KMS-11 (cell line): ENCODE data around the gene ZNF446.

Experiments used
- H2AFZ ChIP-seq: fragments of 200-600 bp; sonication (generic); 2 replicates; pipeline ENCODE4 v1.6.1; 2016; ENCODE audit warnings: antibody characterized with exemption, mixed run types, low read depth
- H3K27ac ChIP-seq: fragments of 200-600 bp; sonication (generic); 2 replicates; pipeline ENCODE4 v1.6.1; 2016; ENCODE audit warnings: mild to moderate bottlenecking, mixed run types
- H3K27me3 ChIP-seq: fragments of 200-600 bp; sonication (generic); 2 replicates; pipeline ENCODE4 v1.6.1; 2017; ENCODE audit warnings: mild to moderate bottlenecking, low read depth, mixed run types, moderate library complexity; ENCODE audit not compliant: insufficient read depth
- H3K36me3 ChIP-seq: fragments of 200-600 bp; sonication (generic); 2 replicates; pipeline ENCODE4 v1.6.1; 2017; ENCODE audit warnings: mild to moderate bottlenecking, mixed run types; ENCODE audit not compliant: insufficient read depth
- H3K4me1 ChIP-seq: fragments of 200-600 bp; sonication (generic); 2 replicates; pipeline ENCODE4 v1.6.1; 2016; ENCODE audit warnings: mild to moderate bottlenecking, low read depth, mixed run types; ENCODE audit not compliant: poor library complexity, severe bottlenecking
- H3K4me2 ChIP-seq: fragments of 200-600 bp; sonication (generic); 2 replicates; pipeline ENCODE4 v1.7.0; 2016; ENCODE audit warnings: mild to moderate bottlenecking, mixed run types
- H3K4me3 ChIP-seq: fragments of 200-600 bp; sonication (generic); IDR thresholded peaks from 2 replicates; pipeline ENCODE4 v1.6.1; 2017; ENCODE audit warnings: low read depth, low read length, mixed read lengths; ENCODE audit not compliant: insufficient read depth
- H3K79me2 ChIP-seq: fragments of 200-600 bp; sonication (generic); 2 replicates; pipeline ENCODE4 v1.6.1; 2016; ENCODE audit warnings: low read depth, mixed run types; ENCODE audit not compliant: insufficient read depth
- H3K9ac ChIP-seq: fragments of 200-600 bp; sonication (generic); 2 replicates; pipeline ENCODE4 v1.6.1; 2016; ENCODE audit warnings: mild to moderate bottlenecking, mixed run types
- H4K20me1 ChIP-seq: fragments of 200-600 bp; sonication (generic); 2 replicates; pipeline ENCODE4 v1.6.1; 2016; ENCODE audit warnings: mild to moderate bottlenecking, mixed run types; ENCODE audit not compliant: insufficient read depth
- TF ChIP-seq, protein P1 (sequence below): fragments of 200-600 bp; sonication (generic); conservative IDR thresholded peaks from 2 replicates; pipeline ENCODE4 v1.6.1; 2017; ENCODE audit warnings: low read depth, mild to moderate bottlenecking, antibody characterized with exemption, low read length, moderate library complexity, mixed read lengths

The ZNF446 gene

DNA sequence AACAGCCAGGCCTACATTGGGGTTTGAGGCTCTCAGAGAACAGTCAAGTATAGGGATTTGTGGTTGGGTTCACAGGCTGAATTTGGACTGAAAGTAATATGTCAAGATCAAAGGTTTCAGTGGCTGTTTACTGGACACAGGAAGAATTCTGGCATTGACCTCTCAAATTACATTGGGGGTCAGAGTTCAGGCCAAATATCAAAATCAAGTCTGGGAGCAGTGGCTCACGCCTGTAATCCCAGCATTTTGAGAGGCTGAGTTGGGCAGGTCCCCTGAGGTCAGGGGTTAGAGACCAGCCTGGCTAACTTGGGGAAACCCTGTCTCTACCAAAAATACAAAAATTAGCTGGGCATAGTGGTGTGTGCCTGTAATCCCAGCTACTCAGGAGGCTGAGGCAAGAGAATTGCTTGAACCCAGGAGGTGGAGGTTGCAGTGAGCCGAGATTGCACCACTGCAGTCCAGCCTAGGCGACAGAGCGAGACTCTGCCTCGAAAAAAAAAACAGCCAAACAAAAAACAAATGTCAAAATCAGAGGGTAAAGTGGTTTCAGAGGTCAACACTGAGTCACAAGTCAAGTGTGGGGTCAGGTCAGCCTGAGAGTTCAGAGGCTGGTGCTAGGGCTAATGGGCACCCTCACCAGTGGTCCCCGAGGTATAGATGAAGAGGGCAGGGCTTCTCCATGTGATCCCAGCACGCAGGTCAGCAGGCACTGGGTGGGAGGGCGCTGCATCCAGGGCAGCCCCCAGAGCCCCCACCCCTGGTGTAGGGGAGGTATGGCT, 34.1 kb downstream of the ZNF446 start:
- no peak overlapping the region for H3K4me2 ChIP-seq
- no peak overlapping the region for H3K9ac ChIP-seq
- H2AFZ ChIP-seq: no peak overlapping the region
- no peaks in the 10 kb centered on the region for H3K27me3 ChIP-seq
- no peaks in the 10 kb centered on the region for H3K36me3 ChIP-seq
- no peak overlapping the region for H3K27ac ChIP-seq
- no peak overlapping the region for H3K4me3 ChIP-seq
- H3K4me1 ChIP-seq: peaks cover 14% of the 10 kb centered on the region
- TF ChIP-seq, protein P1, sequence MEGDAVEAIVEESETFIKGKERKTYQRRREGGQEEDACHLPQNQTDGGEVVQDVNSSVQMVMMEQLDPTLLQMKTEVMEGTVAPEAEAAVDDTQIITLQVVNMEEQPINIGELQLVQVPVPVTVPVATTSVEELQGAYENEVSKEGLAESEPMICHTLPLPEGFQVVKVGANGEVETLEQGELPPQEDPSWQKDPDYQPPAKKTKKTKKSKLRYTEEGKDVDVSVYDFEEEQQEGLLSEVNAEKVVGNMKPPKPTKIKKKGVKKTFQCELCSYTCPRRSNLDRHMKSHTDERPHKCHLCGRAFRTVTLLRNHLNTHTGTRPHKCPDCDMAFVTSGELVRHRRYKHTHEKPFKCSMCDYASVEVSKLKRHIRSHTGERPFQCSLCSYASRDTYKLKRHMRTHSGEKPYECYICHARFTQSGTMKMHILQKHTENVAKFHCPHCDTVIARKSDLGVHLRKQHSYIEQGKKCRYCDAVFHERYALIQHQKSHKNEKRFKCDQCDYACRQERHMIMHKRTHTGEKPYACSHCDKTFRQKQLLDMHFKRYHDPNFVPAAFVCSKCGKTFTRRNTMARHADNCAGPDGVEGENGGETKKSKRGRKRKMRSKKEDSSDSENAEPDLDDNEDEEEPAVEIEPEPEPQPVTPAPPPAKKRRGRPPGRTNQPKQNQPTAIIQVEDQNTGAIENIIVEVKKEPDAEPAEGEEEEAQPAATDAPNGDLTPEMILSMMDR: no peak
- no peaks in the 10 kb centered on the region for H4K20me1 ChIP-seq
- peaks cover 10% of the 10 kb centered on the region for H3K79me2 ChIP-seq

DNA sequence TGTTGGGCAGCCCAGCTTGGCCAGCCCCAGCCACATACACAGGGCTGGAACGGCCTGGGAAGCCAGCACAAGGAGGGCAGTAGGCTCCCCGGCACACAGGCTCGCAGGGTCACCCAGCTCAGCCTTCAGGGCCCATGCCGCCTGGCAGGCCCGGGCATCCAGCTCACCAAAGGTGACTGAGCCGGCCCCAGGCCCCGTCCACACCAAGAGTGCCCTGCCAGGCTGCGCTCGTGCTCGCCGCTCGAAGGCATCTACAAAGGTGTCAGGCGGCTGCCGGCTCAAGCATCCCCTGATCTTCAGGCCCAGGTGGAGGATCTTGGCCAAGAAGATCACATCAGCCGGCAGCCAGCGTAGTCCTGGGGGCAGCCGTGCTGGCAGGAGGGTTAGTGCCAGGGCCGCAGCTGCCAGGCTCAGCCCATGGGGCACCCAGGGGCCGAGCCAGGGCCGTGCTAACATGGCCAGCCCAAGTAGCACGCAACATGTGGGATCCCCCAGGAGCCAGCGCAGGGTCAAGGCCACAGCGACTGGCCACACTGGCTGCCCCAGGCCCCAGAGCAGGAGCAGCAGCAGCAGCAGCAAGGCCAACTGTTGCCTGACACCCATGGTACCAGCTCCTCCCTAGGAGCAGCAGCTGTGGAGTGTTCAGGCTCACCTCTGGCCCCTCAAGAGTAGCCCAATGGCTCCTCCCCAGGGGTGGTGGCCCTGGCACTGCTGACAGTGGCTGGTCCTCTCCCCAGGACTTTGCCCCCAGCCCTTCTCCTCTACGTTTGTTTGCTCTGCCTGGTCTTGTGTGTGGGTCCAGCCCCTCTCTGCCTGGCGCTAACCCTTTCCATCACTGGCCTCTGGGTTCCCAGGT, 35.4 kb downstream of the ZNF446 start, which contains the start of gene SLC27A5:
TSS of gene SLC27A5 (minus strand) at position 640 of the 856 bp plus-strand sequence. CDS start at position 603, 37 bp downstream.
- Histone ChIP-seq H3K4me3 (no peak within 1 kb of the TSS), H3K4me1 (peaks cover 20% of the 10 kb centered on the region), H3K27ac (no peak within 1 kb of the TSS), H3K27me3 (no peaks in the 10 kb centered on the region), H3K79me2 (peaks cover 11% of the 10 kb centered on the region), H4K20me1 (no peaks in the 10 kb centered on the region), H2AFZ (no peak within 1 kb of the TSS), H3K9ac (no peak within 1 kb of the TSS), H3K4me2 (no peak within 1 kb of the TSS), H3K36me3 (no peaks in the 10 kb centered on the region)
- TF ChIP-seq, protein P1: no peak

DNA sequence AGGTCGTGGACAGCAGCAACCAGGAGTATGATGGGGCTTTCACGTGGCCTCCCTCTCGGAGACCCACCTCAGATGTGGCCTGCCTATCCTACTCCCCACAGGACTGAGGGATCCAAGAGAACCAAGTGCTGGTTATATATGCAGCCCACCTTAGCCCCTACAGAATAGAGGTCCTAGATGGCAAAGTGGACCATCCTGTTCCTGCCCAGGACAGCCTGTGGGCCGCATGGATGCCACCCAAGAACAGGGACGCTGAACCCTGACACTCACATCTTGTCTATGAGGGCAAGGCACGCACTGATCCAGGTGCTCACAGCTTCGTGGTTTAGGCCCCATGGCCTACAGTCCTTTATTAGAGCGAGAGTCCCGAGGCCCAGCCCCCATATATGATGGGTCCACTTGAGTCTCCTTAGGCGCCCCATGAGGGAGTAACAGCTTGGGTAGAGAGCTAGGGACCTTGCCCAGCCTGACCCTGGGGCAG, 37.1 kb downstream of the ZNF446 start:
- no peaks in the 10 kb centered on the region for H3K27me3 ChIP-seq
- no peaks in the 10 kb centered on the region for H3K36me3 ChIP-seq
- H3K9ac ChIP-seq: no peak overlapping the region; the same call in 1 of the 2 replicates
- peak overlapping the region; percentile 68 for H2AFZ ChIP-seq
- H3K4me3 ChIP-seq: no peak overlapping the region
- peak overlapping the region; percentile 55; the same call in 1 of the 2 replicates for H3K4me2 ChIP-seq
- no peak overlapping the region for H3K27ac ChIP-seq
- TF ChIP-seq, protein P1: no peak
- no peaks in the 10 kb centered on the region for H4K20me1 ChIP-seq
- H3K4me1 ChIP-seq: peaks cover 24% of the 10 kb centered on the region
- peaks cover 19% of the 10 kb centered on the region for H3K79me2 ChIP-seq

DNA sequence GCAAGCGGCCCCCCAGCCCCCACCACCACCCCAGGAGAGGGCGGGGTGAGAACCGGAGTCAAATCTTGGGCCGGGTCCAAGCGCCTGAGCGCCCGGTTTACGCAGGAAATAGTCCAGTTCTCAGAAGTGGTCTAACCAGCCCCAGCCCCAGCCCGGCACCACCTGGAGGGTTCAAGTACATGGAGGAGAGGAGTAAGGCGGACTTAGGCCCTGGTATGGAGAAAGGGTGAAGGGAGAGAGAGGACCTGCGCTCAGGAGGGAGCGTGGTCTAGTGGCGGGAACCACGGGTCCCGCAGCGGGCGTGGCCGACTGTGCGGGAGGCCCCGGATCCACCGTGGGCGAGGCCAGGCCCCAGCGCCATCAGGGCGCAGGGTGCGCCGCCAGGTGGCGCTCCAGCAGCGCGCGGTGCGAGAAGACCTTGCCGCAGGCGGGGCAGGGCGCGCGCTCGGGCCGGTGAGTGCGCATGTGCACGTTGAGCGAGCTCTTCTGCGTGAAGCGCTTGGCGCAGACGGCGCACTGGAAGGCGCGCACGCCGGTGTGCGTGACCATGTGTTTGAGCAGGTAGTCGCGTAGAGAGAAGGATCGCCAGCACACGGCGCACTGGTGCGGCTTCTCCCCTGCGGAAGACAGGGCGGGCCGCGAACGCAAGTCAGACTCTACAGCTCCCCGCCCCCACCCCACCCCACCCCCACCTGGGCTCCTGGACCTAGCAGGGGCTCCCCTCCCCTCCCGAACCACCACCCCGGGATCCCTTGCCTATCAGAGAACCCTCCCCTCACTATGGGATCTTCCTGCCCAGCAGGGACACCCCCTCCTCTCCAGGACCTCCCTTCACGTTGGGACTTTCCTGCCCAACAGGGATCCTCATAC, 37.8 kb downstream of the ZNF446 start:
- Histone ChIP-seq H4K20me1 (no peaks in the 10 kb centered on the region), H3K4me3 (no peak overlapping the region), H3K4me1 (peaks cover 25% of the 10 kb centered on the region), H2AFZ (peak overlapping the region; percentile 68), H3K79me2 (peaks cover 25% of the 10 kb centered on the region), H3K9ac (peak overlapping the region; percentile 80), H3K4me2 (peak overlapping the region; percentile 94), H3K27me3 (no peaks in the 10 kb centered on the region), H3K27ac (peak overlapping the region; percentile 58), H3K36me3 (no peaks in the 10 kb centered on the region)
- TF ChIP-seq, protein P1: peak; percentile 78
